NCI-H82 (cell line): ENCODE data around the gene TMA16.
"Not testable (repeated sequence)": the region's sequence is repeated elsewhere in the genome, so short reads cannot be mapped to it uniquely, and the experiment has no call there.

Experiments used
- DNase-seq: peaks from one replicate; lab custom pipeline; 2025; lab: John Stamatoyannopoulos, UW

TMA16 gene

DNA sequence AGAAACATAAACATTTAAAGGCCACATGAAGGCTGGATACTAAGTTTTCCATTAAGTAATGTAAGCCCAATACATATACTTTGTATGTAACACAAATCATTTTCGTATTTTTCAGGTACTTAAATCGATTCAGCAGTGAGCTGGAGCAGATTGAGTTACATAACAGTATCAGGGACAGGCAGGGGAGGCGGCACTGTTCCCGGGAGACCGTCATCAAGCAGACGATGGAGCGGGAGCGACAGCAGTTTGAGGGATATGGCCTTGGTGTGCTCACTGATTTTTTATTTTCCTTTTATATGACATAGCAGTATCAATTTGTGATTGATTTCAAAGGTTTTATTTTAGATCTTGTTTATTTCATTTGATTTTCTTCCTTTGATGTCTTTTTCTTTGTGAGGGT is 20.7 kb downstream of the TMA16 start:
- DNase-seq, result no peak

DNA sequence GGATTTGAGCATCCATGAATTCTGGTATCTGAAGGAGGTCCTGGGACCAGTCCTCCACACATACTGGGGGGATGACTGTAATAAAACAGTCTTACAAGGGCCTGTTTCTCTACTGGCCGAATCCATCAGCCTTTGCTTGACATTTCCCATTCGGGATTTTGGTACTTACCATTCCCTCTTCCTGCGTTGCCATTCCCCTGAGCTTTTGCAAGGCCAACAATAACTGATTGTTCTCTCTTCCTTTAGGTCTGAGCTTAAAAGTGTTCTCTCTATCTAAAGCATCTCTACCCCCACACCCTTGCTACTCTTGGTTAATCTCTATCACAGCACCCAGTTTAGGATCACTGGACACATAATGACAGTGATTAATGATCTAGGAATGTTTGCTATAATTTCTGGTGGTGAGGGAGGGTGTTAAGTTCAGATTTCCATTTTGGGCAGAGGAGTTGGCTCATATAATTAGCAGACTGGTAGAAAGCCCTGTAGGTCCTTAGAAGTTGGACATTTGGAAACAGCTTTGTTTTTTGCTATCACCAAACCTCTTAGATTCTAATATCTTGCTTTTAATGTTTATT is 29.4 kb downstream of the TMA16 start:
- DNase-seq, result peak; percentile 67

DNA sequence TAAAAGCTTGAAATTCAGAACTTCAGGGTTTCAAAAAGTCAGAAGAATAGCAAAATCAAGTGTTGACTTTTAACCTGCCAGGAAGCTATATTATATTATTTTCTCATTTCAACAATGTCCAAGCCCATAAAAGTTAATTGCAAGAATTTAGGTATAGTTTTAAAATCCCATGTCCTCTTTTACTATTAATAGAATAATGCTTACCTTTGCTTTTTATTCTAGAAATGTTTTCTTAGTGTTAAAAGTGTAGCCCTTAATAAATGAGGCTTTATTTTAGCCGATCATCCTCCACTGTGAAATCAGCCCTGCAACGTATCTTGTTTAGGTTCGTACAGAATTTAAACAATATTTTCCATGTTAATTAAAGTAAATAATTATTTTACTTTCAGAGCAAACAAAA is 31.5 kb downstream of the TMA16 start:
- no peak for DNase-seq

DNA sequence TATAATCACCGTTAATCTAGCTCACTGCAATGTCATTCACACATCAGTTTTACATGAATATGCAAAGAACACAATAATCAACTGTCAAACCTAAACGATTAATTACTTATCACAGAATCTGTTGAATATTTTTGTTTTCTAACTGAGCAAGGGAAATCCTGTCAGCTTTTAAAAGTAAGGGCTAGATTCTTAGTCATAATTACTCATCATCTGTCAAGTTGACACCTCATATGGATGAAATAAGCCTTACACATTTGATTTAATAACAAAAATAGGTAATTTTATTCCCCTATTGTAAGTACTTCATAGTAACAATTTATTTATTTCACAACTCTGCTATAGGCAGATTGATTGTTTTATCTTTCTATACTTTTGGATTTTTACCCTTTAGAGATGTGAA is 32.7 kb downstream of the TMA16 start:
- no peak for DNase-seq

DNA sequence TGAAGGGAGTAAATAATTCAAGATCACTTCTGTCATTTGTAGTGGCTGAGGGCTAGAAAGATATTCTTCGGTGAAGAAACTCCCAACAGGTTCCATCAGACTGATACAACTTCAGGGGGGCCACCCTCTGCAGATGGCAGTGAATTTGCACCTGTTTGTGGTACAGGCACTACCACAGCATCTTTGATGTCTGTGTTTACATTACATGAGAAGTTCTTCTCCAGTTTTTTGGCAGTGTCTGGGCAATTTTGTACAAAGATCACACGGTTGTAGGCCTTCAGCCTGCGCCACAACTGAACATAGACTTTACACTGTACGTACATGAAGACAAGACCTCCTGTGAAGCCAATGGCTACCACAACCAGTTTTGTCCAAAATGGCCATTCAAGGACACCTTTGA is 34.2 kb downstream of the TMA16 start:
- DNase-seq, result no peak

DNA sequence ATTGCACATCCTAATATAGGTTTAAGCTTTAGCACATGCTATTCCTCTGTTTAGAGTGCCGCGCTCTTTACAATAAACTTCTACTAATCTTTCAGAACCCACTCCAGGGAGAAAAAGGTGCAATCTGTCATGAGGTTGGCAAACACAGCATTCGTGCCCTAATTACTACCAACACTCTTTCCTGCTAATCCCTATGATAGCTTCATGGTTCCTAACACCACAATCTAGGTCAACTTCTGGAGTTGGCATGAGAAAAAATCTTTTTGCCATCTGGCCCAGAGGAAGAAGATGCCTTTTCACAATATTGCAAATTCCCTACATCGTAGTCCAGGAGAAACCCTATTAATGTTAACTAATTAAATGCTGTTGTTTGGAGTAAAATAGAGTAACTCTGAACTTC is 39.6 kb downstream of the TMA16 start:
- peak; percentile 48 for DNase-seq

DNA sequence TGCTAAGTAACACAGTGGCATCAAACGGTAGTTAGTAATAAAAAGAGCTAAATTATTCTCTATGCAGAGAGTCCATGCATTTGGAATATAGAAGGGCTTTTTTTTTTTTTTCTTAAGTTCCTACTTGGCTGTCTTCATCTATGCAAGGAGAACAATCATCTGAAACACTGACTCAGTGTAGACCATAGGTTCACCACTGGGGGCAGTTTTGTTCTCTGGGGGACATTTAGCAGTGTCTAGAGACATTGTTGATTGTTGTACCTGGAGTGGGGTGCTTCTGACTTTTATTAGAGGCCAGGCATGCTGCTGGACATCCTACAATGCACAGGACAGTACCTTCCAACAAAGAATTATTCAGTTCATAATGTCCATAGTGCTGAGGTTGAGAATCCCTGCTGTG is 41.2 kb downstream of the TMA16 start:
- DNase-seq, result peak; percentile 8

DNA sequence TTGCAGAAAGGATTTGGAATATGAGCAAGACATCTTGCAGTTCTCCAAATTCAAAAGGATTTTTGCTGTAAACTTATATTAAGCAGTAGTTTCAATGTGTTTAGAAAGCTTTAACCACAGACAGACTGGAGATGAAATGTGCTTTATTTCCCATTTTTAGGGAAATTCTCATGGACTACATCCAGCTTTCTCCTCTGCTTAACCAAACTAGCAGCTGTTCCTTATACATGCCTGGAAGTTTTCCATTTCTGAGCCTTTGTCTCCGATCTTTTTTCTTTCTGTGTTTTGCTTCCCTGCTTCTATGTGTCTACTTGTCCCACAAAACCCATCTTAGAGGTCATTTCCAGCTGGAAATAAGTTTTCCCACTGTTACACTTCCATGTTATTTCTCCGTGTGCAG is 41.6 kb downstream of the TMA16 start:
- DNase-seq, result no peak

DNA sequence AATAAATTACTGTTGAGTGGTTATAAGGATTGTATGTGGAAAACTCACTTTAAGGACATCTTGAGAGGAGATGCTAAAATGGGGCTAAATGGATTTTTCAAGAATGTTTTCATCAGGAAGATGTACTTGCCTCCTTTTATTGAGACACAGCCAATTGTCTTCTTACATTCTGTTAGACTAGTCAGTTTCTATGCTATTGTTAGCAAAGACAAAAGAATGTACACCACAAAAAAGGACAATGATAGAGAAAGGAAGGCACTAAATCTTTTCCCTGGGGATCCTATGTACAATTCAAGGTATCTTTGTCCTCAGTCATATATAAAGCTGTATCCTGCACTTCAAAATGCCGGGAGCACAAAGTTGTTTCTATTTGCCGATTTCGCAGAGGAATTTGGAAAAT is 42.6 kb downstream of the TMA16 start:
- no peak for DNase-seq

DNA sequence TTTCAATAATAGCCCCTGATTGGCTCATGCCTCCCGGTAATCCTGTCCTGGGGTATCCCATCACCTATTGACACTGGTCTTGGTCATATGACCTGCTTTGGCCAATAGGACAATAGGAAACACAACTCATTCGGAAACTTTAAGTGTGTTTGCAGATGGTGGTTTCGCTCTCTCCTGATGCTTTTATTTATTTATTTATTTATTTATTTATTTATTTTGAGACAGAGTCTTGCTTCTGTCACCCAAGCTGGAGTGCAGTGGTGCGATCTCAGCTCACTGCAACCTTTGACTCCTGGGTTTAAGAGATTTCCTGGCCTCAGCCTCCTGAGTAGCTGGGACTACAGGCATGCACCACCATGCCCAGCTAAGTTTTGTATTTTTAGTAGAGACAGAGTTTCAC is 44.3 kb downstream of the TMA16 start:
- not testable (repeated sequence) for DNase-seq

DNA sequence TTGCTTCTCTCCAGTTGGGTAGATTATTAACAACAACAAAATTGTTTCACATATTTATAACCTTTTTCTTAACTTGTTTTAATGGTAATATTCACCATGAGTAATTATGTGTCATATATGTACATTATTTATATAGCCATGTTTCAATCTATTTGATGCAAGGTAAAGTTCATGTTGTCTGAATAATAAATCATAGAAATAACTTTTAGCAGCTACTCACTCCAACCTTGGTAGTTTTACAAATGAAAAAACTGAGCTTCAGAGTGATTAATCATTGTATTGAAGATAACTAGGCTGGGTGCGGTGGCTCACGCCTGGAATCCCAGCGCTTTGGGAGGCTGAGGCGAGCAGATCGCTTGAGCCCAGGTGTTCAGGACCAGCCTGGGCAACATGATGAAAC is 46.0 kb downstream of the TMA16 start:
- DNase-seq, result no peak

DNA sequence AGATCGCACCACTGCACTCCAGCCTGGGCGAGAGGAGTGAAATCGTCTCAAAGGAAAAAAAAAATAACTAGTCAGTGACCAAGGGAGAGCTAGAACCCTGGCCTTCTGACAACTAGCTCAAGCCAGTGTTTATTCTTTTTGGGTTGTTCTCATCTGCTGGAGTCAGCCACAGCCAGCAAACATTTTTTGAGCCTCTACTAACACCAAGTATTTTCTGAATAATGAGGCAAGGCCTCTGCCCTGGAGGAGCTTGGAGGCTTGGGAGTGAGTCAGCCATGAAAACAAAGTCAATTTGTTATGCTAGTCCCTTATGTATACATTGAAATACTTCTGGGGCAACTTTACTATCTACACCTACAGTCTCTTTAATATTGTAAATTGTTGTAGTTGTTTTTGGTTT is 46.5 kb downstream of the TMA16 start:
- DNase-seq, result no peak

DNA sequence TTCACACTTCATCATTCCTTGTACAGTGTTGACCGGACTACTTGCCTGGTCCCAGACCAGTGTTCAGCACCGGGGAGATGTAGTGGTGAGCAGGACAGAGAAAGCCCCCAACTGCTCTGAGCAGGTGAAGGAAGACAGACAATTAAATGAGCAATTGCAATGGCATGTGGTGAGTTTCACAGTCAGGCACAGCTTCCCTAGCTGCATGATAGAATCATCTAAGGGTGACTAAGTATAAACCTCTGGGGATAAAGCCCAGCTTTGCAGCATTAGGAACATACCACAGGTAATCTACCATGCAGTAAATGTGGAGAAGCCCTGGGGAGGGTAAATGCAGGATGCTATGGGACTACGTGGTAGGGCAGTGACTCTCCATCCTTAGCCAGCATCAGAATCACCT is 47.8 kb downstream of the TMA16 start:
- no peak for DNase-seq

DNA sequence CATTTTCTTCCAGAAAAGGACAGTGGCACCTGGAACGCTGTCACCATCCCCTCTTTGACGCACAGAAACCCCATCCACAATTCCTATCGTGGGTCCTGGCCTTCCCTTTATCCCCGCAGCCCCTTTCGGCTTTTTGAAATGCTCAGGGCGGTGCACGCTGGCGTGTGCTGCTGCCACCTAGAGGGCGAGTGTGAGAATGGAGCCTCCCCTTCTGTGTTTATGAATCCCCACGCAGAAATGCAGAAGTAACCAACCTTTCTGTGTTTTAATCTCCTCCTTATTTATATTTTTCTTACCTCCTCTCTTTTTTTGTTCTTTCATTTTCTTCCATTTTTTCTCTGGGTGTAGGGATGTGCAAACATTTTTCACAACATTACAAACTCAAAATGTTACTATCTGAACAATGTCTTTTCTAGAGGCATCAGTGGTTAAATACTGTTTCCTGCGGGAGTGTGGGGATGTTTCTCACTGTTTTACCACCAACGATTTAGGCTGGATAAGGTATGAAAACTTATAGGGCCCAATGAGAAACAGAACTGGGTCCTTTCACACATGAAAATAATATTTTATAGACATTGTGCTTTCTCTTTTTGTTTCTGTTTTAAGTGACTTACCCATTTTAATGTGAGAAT is 50.0 kb downstream of the TMA16 start:
- DNase-seq, result peak; percentile 79

DNA sequence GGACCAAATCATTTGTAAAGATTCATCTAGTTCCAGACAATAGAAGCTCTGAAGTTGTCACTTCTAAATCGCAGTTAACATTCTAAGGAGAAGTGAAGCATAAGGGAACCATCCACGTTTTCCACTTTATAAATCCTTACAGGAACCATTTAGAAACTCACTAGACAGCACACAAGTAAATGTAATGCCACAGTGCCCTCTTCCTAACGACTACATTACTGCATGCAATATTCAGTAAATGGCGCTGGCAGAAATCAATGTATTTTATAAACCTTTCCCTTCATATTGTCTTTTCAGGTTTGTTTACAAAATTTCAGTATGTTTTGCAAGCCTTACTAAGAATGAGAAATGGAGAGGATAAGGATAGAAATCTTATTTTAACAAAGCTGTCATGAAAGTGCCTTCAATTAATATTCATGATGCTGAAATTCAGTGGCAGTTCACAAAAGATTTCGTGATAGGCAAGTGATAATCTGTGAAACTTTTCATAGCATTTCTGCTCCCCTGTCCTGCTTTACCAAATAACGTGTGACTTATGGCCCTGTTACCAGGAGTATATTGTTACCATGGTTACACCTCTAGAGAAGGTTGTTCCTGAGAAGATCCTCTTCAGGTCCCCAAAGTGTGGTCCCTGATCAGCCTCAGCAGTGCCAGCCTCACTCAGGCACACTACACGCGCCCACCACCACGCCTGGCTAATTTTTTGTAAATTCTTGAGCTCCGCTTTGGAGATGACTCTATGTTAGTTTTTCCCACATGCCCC is 54.2 kb downstream of the TMA16 start:
- DNase-seq, result peak; percentile 66

DNA sequence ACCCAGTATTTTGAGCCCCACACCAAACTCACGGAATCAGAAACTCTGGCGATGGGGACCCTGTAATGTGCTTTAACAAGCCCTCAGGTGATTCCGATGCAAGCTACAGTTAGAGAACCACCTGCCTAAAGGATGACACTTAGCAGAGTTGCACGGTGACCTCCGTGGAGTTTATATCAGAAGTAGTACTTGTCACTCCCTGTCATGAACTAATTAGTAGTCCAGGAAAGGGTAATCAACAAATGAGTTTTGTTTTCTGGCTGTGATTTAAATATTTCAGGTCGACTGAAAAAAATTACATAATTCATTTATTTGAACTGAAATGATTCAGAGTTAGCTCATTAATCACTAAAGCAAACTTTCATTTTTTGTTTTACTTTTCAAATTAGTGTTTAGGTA is 56.4 kb downstream of the TMA16 start:
- no peak for DNase-seq

DNA sequence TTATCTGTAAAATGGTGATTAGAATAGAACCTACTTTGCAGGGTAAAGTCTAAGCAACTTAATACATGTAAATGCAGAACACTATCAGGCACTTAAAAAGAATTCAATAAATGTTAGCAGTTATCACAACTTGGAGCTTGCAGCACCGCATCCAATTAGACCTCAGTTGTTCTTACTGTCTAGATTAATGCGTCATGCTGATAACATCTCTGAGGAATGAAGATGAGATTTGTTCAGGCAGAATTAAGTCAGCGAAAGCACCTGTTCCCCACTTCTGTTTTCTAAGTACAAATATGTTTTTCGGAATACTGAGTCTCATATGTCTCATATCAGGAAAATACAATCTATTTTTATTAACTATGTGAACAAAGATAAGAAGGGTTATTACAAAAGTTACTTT is 58.7 kb downstream of the TMA16 start:
- DNase-seq, result no peak

DNA sequence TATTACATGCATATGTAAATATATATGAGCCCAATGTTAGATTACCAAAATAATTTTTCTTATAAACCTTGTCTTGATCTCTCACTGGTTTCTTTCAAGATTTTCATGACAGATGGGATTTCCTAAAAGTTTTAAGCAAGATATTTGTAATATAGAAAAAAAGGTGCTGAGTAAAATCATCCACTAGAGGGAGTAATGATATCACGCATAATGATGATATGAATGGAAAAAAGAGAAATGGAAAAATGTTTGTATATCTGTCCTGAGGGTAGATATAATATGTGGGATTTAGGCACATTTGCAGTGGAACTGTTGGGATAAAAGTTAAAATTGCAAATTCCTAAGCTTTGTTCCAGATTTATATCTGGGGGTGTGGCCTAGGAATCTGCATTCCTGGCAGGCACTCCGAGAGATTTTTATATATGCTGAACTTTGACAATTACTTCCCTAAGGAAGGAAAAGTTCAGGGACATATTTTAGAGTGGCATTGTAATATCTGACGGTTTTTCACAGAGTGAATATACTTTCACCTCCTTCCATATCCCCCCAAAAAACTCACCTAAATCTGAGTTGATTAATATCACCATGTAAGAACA is 60.5 kb downstream of the TMA16 start:
- DNase-seq, result peak; percentile 55

DNA sequence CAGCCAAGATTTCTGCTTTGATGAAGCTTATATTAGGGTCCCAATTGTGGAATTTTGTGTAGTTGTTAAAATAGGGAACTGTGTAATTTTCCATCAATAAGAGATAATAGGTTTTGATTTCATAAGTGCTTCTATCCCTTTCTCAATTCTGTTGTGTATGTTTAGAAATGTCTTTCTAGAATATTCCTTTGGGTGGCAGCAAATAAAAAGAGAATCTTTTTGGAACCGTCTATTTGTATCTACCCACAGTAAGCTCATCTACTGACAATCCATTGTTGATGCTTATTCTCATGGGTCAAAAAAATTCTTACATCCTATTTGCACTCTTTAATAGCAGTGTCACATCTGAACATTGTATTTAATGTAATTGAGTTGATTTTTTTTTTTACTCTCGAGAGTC is 61.7 kb downstream of the TMA16 start:
- peak; percentile 29 for DNase-seq

DNA sequence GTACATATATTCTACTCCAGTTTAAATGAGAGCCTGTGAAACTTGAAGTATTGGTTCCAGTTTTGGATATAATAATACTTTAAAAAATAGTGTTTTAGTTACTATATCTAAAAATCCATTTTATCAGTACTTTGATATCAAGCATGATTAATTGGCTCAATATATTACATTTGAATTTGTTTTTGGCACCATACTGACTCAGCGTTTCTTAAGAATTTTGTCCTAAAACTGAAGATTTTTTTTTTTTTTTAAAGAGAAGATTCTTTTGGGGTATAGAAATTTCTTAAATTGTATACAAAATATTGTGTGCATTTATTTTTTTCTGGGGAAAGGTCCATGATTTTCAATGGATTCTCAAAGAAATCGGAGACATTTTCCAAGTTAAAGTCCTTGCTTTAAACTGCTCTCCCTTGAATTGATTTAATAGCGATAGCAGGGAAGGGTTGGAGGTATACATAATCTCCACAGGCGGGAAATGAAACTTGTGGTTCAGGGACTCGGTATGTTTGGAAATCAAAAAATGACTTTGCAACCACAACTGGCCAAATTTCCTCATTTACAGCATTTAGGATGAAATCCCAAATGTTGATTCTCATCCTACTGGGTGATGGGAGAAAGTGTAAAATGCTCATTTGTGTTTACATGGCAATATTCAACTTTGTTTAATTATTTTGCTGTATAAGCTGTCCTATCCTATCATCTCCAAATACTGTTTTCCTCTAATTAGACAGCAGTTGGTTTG is 62.3 kb downstream of the TMA16 start:
- DNase-seq, result no peak

DNA sequence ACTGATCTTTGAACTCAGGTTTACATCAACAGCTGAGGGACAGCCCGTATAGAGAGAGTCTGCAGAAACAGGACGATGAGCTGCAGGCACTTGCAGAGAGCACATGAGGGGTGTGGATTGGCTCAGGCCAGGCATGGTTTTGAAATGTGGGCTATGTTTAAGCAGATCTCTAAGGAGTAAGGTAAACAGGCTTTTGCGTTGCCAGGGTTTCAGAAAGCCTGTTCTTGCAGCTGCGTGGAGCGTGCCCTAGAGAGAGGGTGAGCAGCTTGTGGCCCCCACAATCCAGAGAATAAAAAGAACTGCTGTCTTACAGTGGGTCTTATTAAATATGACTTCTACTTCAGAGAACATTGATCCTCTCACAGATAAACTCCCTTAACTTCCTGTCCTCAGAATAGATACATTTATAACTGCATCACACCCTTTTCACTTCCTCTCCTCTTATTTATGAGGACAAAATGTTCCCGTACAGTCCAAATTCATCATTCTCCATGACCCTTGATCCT is 64.1 kb downstream of the TMA16 start:
- DNase-seq, result peak; percentile 25

DNA sequence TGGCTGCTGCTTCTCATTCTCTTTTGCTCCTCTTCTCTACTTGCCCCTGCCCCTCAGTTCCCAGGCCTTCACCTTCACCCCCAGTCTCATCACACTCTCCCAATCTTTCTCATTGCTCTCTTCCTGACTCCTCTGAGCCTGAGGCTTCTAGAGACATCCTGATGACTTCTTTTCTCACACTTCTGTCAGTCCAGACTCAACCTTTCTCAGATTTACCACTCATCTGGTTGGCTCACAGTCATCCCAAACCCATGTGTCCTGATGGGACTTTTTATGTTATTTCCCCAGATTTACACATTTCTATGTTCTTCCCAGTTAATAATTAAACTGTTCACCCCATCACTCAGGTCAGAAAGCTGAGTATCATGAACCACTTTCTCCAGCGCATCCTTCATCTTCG is 68.0 kb downstream of the TMA16 start:
- DNase-seq, result no peak
